ENCODE results near the gene OR51M1. TPM values are rescaled to one million over a fixed set of nuclear protein-coding genes. Genes with fewer than 3 reads are reported as not detected.

The OR51M1 gene
- total and polyA plus RNA-seq, 9 donors = 0.08 to 0.12 TPM; not detected in 7

- Histone ChIP-seq H3K27me3 (no peaks in the 10 kb centered on the region), H3K4me3 (no peak overlapping the region), H3K27ac (no peak overlapping the region), H3K9me3 (no peaks in the 10 kb centered on the region), H3K4me1 (ENCODE audit: insufficient read depth) (no peaks in the 10 kb centered on the region), H3K36me3 (no peaks in the 10 kb centered on the region)
- no peak for DNase-seq
- intact Hi-C loops (cut with DNase I) = no loop called here
- TF ChIP-seq POLR2A (IDR thresholded peaks at IDR 0.05) (no peak), CTCF (IDR thresholded peaks at IDR 0.05) (no peak), EP300 (IDR thresholded peaks at IDR 0.05) (no peak)
Measured at GRCh38 chr11:5405173-5405572, 21.6 kb downstream of the OR51M1 start.

- WGBS, 3 donors = 62 to 63% (median 63%) methylated on average over 5 of the region's 5 CpGs
- no peaks in the 10 kb centered on the region for H3K36me3 ChIP-seq
- TF ChIP-seq CTCF (IDR thresholded peaks at IDR 0.05) (no peak), POLR2A (IDR thresholded peaks at IDR 0.05) (no peak), EP300 (IDR thresholded peaks at IDR 0.05) (no peak)
- DNase-seq = no peak
- no peaks in the 10 kb centered on the region for H3K27me3 ChIP-seq
- no peak overlapping the region for H3K4me3 ChIP-seq
- H3K9me3 ChIP-seq = no peaks in the 10 kb centered on the region
- no peaks in the 10 kb centered on the region for H3K4me1 ChIP-seq (ENCODE audit: insufficient read depth)
- intact Hi-C loops (cut with DNase I) = no loop called here
- no peak overlapping the region for H3K27ac ChIP-seq
Measured at GRCh38 chr11:5420993-5421392, 37.4 kb downstream of the OR51M1 start.

- no peaks in the 10 kb centered on the region for H3K36me3 ChIP-seq
- no peaks in the 10 kb centered on the region for H3K4me1 ChIP-seq (ENCODE audit: insufficient read depth)
- no peaks in the 10 kb centered on the region for H3K9me3 ChIP-seq
- intact Hi-C loops (cut with DNase I) = no loop called here
- 33 to 56% (median 50%) methylated on average over 1 of the region's 1 CpG for WGBS, 3 donors
- DNase-seq = no peak
- no peaks in the 10 kb centered on the region for H3K27me3 ChIP-seq
- H3K27ac ChIP-seq = no peak within 1 kb of the TSS
- H3K4me3 ChIP-seq = no peak within 1 kb of the TSS
- no peak for TF ChIP-seq EP300 (IDR thresholded peaks at IDR 0.05)
- TF ChIP-seq CTCF (IDR thresholded peaks at IDR 0.05) = no peak
- no peak for TF ChIP-seq POLR2A (IDR thresholded peaks at IDR 0.05)
Measured at GRCh38 chr11:5421811-5422210, 38.2 kb downstream of the OR51M1 start, which contains the start of gene OR51Q1. OR51Q1 (plus strand) TSS chr11:5422111; CDS start chr11:5422201, 90 bp downstream.

- no peak for DNase-seq
- WGBS, 3 donors = 75 to 86% (median 82%) methylated on average over 3 of the region's 3 CpGs
- H3K27ac ChIP-seq = no peak overlapping the region
- no peaks in the 10 kb centered on the region for H3K9me3 ChIP-seq
- H3K27me3 ChIP-seq = no peaks in the 10 kb centered on the region
- no peaks in the 10 kb centered on the region for H3K36me3 ChIP-seq
- no peaks in the 10 kb centered on the region for H3K4me1 ChIP-seq (ENCODE audit: insufficient read depth)
- H3K4me3 ChIP-seq = no peak overlapping the region
- intact Hi-C loops (cut with DNase I) = no loop called here
- no peak for TF ChIP-seq CTCF (IDR thresholded peaks at IDR 0.05)
- no peak for TF ChIP-seq EP300 (IDR thresholded peaks at IDR 0.05)
- TF ChIP-seq POLR2A (IDR thresholded peaks at IDR 0.05) = no peak
Measured at GRCh38 chr11:5423131-5423530, 39.5 kb downstream of the OR51M1 start.

GRCh38 chr11:5441414-5441813 is 57.8 kb downstream of the OR51M1 start, which contains the start of gene OR51I1:
OR51I1 (minus strand) TSS chr11:5441514; CDS start chr11:5441514, 0 bp downstream.
- Histone ChIP-seq H3K4me1 (ENCODE audit: insufficient read depth) (no peaks in the 10 kb centered on the region), H3K27me3 (no peaks in the 10 kb centered on the region), H3K27ac (no peak within 1 kb of the TSS), H3K9me3 (no peaks in the 10 kb centered on the region), H3K36me3 (no peaks in the 10 kb centered on the region), H3K4me3 (no peak within 1 kb of the TSS)
- intact Hi-C loops (cut with DNase I) = no loop called here
- DNase-seq = no peak
- WGBS, 3 donors = 36 to 39% (median 36%) methylated on average over 2 of the region's 2 CpGs
- no peak for TF ChIP-seq EP300 (IDR thresholded peaks at IDR 0.05)
- TF ChIP-seq CTCF (IDR thresholded peaks at IDR 0.05) = no peak
- no peak for TF ChIP-seq POLR2A (IDR thresholded peaks at IDR 0.05)
